Activated naive CD4-positive, alpha-beta T cell treated with Interleukin-2 at 50 U/mL for 16 hours (primary cell): Measurements from ENCODE around the gene INPP5F.
"Not testable (repeated sequence)": the region's sequence is repeated elsewhere in the genome, so short reads cannot be mapped to it uniquely, and the experiment has no call there.

Source experiments
- DNase-seq: peaks from one replicate; pipeline ENCODE4 v3.0.0-alpha.2; 2020

Gene INPP5F

DNA sequence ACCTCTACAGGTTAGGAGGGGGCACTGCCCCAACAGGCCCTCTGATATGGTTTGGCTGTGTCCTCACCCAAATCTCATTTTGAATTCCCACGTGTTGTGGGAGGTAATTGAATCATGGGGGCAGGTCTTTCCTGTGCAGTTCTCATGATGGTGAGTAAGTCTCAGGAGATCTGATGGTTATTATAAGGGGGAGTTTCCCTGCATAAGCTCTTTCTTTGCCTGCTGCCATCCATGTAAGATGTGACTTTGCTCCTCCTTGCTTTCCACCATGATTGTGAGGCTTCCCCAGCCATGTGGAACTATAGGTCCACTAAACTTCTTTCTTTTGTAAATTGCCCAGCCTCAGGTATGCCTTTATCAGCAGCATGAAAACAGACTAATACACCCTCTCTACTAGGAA is 14.9 kb upstream of the INPP5F start:
- DNase-seq, result not testable (repeated sequence)

- DNase-seq, result no peak
Measured at GRCh38 chr10:119713744-119714483, 11.9 kb upstream of the INPP5F start.

DNA sequence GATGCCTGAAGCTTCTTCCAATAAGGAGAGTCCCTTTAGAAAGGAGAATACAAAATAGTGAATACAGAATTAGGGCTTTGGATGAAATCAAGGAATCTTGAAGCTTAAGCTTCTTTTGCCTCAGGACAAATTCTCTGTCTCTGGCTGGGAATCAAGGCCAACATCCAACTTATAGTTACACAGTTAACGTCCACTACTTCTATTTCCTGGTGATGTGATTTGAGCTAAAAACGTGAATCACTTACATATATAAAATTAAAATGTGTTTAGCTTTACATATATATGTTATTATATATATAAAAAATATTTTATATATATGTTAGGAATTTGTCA is 11.4 kb upstream of the INPP5F start:
- no peak for DNase-seq

DNA sequence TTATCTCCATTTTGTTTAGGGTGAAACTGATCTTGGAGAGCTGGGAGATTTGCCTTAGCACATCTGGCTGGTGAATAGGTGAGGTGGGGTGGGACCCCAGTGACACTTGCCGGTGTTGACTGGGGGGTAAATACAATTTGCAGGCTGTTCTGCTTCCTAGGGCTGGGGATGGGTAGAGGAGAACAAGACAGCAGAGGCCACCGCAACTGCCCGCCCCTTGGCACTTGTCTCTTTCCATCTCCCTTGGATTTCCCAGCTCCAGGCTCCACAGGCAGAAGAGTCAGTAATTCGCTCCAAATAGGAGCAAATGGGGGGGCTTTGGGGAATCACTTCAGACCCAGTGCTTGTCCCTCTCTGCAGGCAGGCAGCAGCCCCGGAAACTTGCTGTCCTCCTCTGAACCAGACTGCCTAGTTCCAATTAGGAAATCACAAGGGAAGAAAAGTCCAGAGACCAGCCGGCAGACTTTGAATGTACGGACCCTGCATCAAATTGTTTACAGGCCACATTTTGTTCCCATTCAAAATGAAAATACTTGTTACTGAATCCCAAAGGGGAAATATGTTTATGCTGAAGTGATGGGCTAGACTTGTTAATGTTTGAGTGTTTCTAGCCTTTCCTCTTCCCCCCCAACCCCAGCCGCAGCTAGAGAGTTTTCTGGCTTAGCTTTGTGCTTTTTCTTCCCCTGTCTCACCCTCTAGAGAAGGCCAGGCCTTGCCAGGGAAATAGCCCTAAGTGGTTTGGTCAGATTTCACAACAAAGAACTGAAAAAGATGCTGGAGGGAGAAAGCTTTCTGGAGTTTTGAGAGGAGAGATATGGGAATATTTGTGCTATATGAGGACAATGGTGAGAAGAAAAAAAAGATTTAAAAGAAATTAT is 10.0 kb upstream of the INPP5F start:
- no peak for DNase-seq

DNA sequence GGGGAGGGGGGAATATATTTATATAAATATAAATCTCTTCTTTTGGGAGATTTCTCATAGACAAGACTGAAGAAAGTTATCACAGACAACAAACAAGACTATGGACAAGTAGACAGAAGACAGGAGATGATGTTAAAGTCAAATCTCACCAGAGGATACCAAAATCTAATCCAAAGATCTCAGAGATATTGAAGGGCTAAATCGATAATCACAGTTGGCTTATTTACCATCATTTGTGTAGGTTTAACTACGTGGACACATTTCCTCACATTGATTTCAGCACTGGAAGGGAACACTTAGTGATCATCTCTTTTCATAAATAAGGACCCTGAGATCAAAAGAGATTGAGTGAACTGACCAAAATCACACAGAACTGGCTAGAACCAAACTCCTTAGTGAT is 2.7 kb upstream of the INPP5F start:
- DNase-seq, result no peak

GRCh38 chr10:119723624-119724023 is 2.2 kb upstream of the INPP5F start:
- DNase-seq, result no peak

DNA sequence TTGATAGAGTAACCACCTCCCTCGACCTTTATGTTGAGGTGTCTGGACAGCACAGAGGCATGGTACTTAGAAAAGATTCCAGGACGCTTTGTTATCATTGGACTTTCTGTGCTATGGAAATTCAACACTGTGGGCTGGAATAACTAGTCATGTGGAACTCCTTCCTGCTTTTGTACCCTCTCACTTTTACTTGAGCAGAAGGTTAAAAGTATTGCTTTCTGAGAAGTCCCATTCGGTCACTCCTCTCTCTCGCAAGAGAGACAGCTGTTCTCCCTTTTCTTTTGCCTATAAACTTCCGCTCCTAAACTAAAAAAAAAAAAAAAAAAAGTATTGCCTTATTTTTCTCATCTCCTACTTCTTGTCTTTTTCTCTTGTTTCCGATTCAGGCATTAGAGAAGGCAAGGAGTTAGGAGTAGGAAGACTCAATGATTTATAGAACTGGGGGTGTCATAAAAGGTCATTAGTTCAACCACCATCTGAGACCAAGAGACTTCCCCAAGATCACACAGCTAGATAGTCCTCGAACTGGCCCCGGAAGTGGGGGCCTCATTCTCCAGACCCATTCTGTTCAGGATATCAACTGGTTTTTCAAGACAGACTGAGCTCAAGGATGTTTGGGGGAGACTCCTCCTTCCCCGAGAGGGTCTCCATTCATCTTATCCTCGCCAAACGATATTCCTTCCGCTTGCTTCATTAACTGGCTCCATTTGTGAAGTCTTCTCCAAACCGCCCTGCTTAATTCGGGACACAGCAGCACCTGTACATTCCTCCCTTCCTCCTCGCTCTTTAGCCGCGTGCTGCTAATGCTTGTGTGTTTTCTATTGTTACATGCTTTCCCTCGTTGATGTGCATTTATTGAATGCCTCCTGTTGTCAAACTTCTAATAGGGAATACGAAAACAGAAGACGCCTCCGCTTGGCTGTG is 995 bp upstream of the INPP5F start:
- no peak for DNase-seq

DNA sequence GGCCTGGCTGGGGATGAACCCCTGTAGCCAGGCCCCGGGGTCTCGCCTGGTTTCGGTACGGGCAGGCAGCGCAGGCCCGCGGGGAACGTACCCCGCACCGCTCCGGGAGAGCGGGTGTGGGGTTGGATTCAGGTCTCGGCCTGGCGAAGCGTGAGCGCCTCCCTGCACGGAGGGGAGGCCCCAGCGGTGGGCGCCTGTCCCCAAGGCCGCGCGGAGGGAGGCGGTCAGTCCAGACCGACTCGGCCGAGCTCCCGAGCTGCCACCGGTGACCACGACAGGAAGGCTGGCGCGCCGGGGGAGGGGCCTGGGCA is 378 bp upstream of the INPP5F start:
- no peak for DNase-seq

DNA sequence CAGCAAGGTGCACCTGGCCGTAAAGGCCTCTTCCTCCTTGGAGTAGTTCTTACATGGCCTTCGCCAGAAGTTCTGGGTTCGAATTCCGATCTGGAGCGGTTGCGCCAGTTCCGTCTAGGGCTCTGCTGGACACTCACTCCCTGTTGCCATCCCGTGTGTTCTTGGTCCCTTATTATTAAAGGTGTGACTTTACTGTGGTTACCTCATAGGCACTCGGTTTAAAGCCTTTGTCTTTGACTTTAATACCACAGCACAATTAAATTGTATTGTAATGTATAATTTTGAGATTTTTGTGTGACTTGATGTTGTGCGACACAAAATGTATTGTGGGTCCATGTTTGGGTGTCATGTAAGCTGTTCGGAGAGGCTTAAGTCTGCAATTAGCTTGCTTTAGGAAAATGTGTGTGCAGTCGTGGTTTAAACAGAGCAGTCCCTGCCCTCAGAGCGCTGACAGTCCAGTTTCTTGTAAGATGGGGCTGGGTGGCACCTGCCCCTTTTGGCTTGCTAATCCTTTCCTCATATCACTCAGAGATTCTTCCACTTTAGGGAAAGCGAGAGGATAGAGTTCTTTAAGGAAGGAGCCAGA is 919 bp downstream of the INPP5F start:
- no peak for DNase-seq

DNA sequence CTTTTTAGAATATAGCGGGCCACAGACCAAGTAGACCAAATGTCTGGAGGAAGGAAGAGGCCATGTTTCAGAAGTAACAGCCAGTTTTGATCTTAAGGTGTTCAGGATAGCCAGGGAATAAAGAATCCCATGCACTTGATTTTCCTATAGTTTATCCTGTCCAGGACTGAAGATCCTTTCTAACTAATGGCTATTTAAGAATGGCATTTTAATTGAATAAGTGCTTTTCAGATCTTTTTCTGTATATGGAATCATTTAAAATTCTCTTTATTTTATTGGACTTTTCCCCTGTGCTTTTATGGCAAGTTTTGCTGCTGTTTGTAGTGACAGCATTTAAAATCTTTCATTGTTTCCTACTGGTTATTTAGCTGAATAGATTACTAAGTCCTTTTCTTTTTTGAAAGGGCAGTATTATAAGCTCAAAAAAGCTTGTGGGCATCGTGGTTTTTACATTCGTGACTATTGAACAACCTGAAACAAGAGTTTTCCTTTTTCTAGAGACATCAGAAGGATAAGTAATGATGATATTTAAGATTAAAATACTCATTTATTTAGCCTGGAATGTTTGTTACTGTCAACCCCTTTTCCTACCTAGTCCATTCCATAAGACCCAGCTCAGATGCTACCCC is 2.4 kb downstream of the INPP5F start:
- no peak for DNase-seq

GRCh38 chr10:119734396-119735332 is 8.8 kb downstream of the INPP5F start:
- no peak for DNase-seq

DNA sequence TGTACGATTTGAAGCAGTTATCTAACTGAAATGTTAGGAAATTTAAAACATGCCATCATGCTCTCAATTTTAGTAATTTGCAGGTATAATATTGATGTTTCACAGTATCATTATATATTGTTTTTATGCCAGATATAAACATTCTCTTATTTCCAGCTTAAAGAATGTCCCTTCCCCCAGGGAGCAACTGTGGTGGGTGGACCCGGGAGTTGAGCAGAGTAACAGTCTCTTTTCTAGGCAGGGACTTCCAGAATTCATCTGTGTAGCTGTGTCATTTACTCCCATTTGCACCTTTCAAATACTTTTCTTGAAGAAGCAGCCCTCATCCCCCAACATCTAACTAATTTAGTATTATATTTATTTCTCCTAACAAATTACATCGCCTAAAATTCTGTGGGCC is 9.6 kb downstream of the INPP5F start:
- DNase-seq, result no peak

GRCh38 chr10:119736220-119736619 is 10.4 kb downstream of the INPP5F start:
- DNase-seq, result no peak

GRCh38 chr10:119737039-119737663 is 11.3 kb downstream of the INPP5F start:
- DNase-seq, result no peak

GRCh38 chr10:119737823-119738222 is 12.0 kb downstream of the INPP5F start:
- DNase-seq, result peak; percentile 10

GRCh38 chr10:119738962-119739361 is 13.1 kb downstream of the INPP5F start:
- DNase-seq, result no peak

DNA sequence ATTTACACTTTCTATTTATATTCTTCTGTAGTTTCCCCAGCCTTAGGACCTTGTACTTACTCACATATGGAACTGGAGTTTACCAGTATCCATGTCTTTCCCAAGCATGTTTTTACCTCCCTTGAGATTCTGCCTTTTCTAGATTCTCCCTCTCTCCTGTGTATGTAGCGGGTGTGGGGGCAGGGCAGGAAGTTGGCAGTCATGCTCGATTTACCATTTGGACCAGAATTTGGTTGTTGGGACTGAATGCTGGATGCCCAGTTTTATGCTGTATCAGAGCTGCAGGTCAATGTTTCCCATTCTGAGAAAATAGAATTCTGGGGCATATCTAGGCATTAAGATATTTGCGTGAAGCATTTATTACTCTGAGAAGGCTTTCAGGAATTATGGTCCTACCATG is 14.2 kb downstream of the INPP5F start:
- DNase-seq, result no peak

- no peak for DNase-seq
Measured at GRCh38 chr10:119742947-119743648, 17.2 kb downstream of the INPP5F start.

DNA sequence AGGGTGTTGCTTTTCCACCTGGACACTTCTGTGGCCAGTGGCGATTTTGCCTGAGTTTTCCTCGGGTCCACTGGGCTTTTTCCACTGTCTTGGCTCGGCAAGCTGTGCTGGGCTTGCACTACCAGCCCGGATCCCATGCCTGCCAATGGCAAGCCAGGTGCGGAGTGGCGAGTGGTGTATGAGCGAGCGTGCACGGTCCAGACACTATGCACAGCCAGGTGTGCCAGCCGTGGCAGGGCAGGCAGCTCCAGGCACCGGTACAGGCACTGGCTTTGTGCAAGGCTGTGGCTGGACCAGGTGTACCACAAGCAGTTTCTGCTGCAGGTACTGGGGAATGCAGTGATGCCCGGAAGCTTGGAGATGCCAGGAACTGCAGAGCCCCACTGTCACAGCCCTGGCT is 22.1 kb downstream of the INPP5F start:
- DNase-seq, result no peak

DNA sequence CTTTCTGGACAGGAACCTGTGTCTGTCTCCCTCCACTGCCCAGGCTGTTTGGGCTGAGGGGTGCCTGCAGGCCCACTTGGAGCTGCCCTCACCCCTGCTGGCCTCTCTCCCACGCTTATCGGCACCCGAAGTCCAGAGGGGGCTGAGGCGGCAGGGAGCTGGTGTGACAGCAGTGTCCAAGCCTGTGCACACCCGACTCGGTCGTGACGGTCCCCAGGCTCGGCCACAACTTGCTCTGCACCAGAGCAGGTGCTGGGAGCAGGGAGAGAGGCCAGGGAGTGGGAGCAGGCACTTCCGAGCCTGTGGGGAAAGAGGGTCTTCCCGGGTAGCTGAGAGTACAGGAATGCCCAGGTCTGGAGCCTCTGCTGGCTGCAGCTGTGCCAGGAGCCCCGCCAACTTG is 23.0 kb downstream of the INPP5F start:
- no peak for DNase-seq
